GM21390 (cell line): ENCODE results near the gene GAST.
"Not testable (repeated sequence)": the region's sequence is repeated elsewhere in the genome, so short reads cannot be mapped to it uniquely, and the experiment has no call there.

Experiments
- ATAC-seq: cut with Tn5 transposase; IDR thresholded peaks from one replicate; pipeline ENCODE4 v1.9.1; 2021; ENCODE audit not compliant: unreplicated experiment

The GAST gene

DNA sequence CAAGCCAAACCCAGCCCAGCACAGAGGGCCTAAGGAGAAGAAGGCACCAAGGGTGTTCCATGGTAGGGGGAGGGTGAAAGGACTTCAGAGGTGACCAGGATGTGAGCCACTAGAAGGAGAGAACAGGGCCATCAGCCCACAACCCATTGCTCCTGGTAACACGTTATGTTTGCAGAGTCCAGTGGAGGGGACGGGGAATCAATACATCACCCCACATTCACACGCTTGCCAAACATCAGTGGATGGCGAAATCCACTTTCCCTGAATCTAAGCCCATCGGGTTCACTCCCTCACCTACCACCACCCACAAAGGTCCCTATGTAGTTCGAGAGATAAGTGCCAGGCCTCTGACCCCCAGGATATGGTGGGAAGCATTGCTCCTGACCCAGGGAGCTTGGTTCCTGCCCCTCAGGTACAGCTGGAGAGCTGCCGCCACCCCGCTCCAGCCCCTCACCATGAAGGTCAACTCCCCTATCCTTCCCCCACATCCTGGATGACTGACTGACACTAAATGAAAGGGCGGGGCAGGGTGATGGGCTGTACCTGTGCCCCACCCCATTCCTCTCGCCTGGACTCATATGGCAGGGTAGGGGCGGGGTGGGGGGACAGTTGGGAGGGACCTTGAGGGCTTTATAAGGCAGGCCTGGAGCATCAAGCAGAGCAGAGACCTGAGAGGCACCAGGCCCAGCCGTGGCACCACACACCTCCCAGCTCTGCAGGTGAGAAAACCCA lies at the start of gene GAST:
TSS of gene GAST (plus strand) at position 663 of the 732 bp plus-strand sequence. CDS start 3,106 bp downstream, outside the sequence.
- ATAC-seq = no peak

GRCh38 chr17:41663451-41664171 lies 48.5 kb upstream of the GAST start:
- no peak for ATAC-seq

DNA sequence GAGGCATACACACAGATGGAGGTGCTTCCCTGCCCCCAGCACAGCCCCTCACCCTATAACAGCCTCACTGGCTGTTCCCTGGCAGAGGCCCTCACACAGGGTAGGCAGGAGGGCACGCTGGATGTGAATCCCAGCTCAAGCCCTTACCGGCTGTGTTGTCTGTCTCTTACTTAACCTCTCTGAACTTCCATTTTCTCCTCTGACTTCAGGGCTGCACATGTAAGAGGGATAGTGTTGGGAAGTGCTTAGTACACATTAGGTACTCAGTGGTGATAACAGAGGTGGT lies 48.0 kb upstream of the GAST start:
- no peak for ATAC-seq

DNA sequence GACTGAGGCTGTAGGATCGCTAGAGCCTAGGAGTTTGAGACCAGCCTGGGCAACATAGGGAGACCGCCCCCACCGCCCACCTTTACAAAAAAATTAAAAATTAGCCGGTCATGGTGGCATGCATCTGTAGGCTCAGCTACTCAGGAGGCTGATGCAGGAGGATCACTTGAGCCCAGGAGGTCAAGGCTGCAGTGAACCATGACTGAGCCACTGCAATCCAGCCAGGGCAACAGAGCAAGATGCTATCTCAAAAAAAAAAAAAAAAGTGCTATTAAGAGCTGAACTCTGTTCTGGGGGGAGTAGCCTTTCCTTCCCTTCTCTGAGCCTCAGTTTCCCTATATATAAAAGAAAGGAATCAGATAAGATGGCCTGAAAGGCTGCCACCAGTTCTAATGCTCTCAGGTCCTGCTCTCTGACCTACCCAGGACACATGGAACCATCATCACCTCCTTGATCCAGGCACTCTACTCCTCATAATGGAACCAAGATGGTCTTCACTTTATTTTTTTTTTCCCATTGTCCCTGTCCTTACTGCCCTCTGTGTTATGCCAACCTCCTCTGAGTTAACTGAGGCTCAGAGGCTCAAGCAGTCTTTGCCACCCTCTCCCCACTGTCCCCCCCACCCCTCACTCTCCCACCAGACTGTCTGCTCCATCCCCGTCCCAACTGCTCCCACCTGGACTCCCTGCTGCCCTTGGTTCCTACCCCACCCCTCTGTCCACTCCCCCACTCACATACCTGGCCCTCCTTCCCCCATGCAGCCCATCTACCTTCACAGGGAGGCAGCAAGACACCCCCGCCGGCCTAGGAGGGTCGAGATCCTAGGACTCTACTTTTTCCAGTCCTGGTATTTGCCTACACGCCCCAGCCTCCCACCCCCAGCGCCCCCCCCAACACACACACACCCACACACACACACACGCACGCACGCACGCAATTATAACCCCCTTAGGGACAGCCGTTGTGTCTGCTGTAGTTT lies 47.3 kb upstream of the GAST start:
- ATAC-seq = no peak

- ATAC-seq = peak; percentile 51
Observed at GRCh38 chr17:41665566-41666236, 46.4 kb upstream of the GAST start.

DNA sequence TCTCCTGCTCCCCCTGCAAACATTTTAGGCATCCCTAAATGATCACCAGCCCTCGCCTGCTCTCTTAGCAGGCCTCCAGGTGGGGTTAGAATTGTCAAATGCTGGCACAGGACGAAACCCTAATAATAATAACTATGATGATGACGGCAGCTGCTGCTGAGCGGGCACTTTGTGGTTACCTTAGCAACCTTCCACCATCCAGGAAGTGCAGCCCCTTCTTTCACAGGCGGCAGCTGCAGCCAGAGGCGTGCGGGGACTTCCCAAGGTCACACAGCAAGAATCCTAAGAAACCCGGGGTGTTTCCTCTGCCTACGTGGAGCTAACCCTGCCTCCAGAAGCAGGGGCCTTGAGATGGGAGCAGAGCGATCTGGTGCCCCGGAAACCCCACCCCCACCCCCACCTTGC lies 45.9 kb upstream of the GAST start:
- ATAC-seq = peak; percentile 34

- ATAC-seq = no peak
Observed at GRCh38 chr17:41666708-41667279, 45.3 kb upstream of the GAST start.

DNA sequence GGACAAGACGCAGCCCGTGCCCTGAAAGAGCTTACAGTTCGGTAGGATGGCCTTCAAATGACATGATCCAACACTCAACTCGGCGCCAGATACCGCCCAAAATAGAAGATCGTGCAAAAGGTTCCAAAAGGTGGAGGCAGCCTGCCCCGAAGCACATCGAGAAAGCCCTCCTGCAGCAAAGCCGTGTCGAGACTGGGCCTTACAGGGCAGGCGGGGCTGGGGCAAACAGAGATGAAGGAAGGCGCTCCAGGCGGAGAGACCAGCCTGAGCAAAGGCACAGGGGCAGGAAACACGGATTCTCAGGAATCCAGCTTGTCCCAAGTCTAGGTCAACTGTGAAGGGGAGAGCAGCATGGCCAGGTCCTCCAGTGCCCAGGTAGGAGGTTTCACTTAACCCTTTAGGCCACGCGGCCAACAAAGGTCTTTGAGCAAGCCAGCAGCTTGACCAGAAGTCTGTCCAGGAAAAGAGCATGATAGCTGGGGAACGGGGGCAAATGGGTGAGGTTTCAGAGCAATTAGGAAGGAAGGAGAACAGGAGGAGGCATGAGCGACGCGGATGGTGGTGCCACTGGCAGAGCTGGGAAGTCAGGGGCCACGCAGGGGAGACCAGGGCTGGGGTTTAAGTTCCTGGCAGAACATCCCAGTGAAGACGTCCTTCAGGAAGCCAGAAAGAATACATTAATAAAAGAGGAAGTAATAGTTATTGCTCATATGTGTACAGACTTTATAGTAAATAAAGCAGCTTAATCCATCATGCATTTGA lies 44.7 kb upstream of the GAST start:
- ATAC-seq = no peak

GRCh38 chr17:41672153-41672552 lies 40.0 kb upstream of the GAST start:
- no peak for ATAC-seq

GRCh38 chr17:41675157-41676057 lies 36.7 kb upstream of the GAST start:
- not testable (repeated sequence) for ATAC-seq

DNA sequence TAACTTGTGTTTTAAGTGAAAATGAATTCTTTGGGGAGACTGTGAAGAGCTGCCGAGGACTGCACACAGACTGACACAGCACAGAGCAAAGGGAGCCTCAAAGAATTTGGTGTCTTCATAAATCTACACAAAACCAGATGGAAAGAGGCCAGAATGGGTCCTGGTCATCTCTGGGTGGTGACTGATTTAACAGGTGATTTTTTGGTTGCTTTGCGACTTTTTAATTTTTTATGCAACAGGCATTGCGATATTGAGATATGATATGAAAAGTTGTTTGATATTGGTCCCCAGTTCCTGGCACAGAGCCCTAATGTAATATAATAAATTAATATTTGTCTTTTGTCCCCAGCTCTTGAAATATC lies 36.1 kb upstream of the GAST start:
- ATAC-seq = no peak

DNA sequence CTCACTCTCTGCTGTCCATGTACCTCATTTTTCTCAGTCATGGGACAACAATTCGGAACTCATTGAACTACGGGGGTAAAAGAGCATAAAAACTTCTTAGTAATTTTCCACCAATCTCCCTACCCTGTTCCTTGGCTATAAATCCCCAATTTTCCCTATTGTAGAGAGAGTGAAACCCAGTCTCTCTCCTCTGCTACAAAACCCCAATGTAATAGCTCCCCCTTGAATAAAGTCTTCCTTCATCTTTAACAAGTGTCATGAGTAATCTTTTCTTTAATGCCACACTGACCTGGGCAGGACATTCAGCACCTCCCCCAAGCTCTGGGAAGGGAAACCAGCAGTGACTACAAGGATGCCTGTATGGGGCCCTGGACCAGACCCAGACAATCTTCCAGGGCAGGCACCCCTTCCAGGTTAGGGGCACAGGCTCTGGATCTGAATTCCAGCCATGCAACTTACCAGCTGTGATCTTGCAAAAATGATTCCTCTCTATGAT lies 33.7 kb upstream of the GAST start:
- ATAC-seq = peak; percentile 30

GRCh38 chr17:41678907-41679739 lies 33.0 kb upstream of the GAST start:
- peak; percentile 68 for ATAC-seq

- no peak for ATAC-seq
Observed at GRCh38 chr17:41679740-41680425, 32.2 kb upstream of the GAST start.

GRCh38 chr17:41680426-41681040 lies 31.6 kb upstream of the GAST start:
- no peak for ATAC-seq

- no peak for ATAC-seq
Observed at GRCh38 chr17:41681776-41682175, 30.4 kb upstream of the GAST start.

GRCh38 chr17:41682631-41683030 lies 29.5 kb upstream of the GAST start:
- ATAC-seq = no peak
